A549 (cell line): ENCODE results near the gene OR8G5. TPM values are rescaled to one million over a fixed set of nuclear protein-coding genes. Genes with fewer than 3 reads are reported as not detected.

Source experiments
- ATAC-seq, 2 experiments: fragments of 200-7000 bp in 1 of 2; fragments of >200 bp in 1 of 2; cut with Nextera tagmentation in 1 of 2; cut with Tn5 transposase in 1 of 2; 3 replicates each; pipeline versions ENCODE4 v1.8.0 to v1.9.1; 2018 to 2020; ENCODE audit warnings: mild to moderate bottlenecking in 1 of 2, moderate library complexity in 1 of 2
- CTCF ChIA-PET: fragments of 300-600 bp; sonication (Branson Sonifier 250); formaldehyde crosslinking; extraction: SDS; loops from one replicate; lab custom pipeline; 2021; ENCODE audit warnings: antibody characterized with exemption, inconsistent platforms; lab: Yijun Ruan, JAX
- POLR2A ChIA-PET: fragments of 350-600 bp; formaldehyde crosslinking; extraction: SDS; loops from one replicate; lab custom pipeline; 2021; ENCODE audit warnings: antibody characterized with exemption, inconsistent platforms; lab: Yijun Ruan, JAX
- DNase-seq, 2 experiments: peaks; one replicate each; pipeline versions ENCODE4 v3.0.0 to v3.0.0-alpha.2; 2011 to 2016; ENCODE audit warnings: low read depth in 1 of 2, low spot score in 1 of 2
- FAIRE-seq: peaks from 2 replicates; lab custom pipeline; 2011; peaks lifted over from hg19 to GRCh38; lab: Jason Lieb, UNC
- H3K27ac ChIP-seq, 2 experiments: fragments of >200 bp; sonication (Bioruptor Twin); formaldehyde crosslinking; 3 replicates each; pipeline ENCODE4 v1.5.1; 2016 to 2017
- H3K4me1 ChIP-seq: fragments of >200 bp; sonication (Bioruptor Twin); formaldehyde crosslinking; 3 replicates; pipeline ENCODE4 v1.6.1; 2016
- H3K4me2 ChIP-seq: fragments of >200 bp; sonication (Bioruptor Twin); formaldehyde crosslinking; 3 replicates; pipeline ENCODE4 v1.6.1; 2016
- H3K4me3 ChIP-seq: fragments of >200 bp; sonication (Bioruptor Twin); formaldehyde crosslinking; 3 replicates; pipeline ENCODE4 v1.5.1; 2016
- H3K9me3 ChIP-seq: fragments of >200 bp; sonication (Bioruptor Twin); formaldehyde crosslinking; 3 replicates; pipeline ENCODE4 v1.6.1; 2016
- CHD2 ChIP-seq: fragments of 150-350 bp; IDR thresholded peaks from 2 replicates; pipeline ENCODE4 v1.6.1; 2014; ENCODE audit warnings: low read length; ENCODE audit not compliant: partially characterized antibody
- ESRRA ChIP-seq: fragments of 150-350 bp; IDR thresholded peaks from 2 replicates; pipeline ENCODE4 v1.6.1; 2014; ENCODE audit warnings: mild to moderate bottlenecking, low read length, borderline replicate concordance
- GATA3 ChIP-seq: IDR thresholded peaks from 2 replicates; pipeline ENCODE4 v1.6.1; 2012; ENCODE audit warnings: borderline replicate concordance
- HEYL ChIP-seq: fragments of 250-450 bp; sonication (Bioruptor Pico); IDR thresholded peaks from 2 replicates; pipeline ENCODE4 v1.8.0; 2021; ENCODE audit warnings: mild to moderate bottlenecking, moderate library complexity
- HOXB13 ChIP-seq: fragments of 250-450 bp; sonication (Bioruptor Pico); IDR thresholded peaks from 2 replicates; pipeline ENCODE4 v1.5.0; 2020; ENCODE audit warnings: low read depth, mild to moderate bottlenecking, moderate library complexity
- HOXB5 ChIP-seq: fragments of 250-450 bp; sonication (Bioruptor Pico); IDR thresholded peaks from 2 replicates; pipeline ENCODE4 v1.5.0; 2020; ENCODE audit warnings: mild to moderate bottlenecking, moderate library complexity
- JUNB ChIP-seq: fragments of >200 bp; sonication (Bioruptor Twin); formaldehyde crosslinking; IDR thresholded peaks from 2 replicates; pipeline ENCODE4 v1.6.1; 2016
- KDM5A ChIP-seq: fragments of 200-600 bp; sonication (generic); IDR thresholded peaks from 2 replicates; pipeline ENCODE4 v1.6.1; 2016; ENCODE audit warnings: antibody characterized with exemption, mild to moderate bottlenecking
- MYC ChIP-seq: IDR thresholded peaks from 2 replicates; pipeline ENCODE4 v1.6.1; 2012; ENCODE audit warnings: mild to moderate bottlenecking, inconsistent platforms, low read length, improper control_type of control experiment, borderline replicate concordance
- NFE2L2 ChIP-seq: fragments of 150-350 bp; conservative IDR thresholded peaks from 2 replicates; pipeline ENCODE4 v1.6.1; 2014; ENCODE audit warnings: low read length
- NPAS2 ChIP-seq: fragments of 250-450 bp; sonication (Bioruptor Pico); IDR thresholded peaks from 2 replicates; pipeline ENCODE4 v1.8.0; 2022; ENCODE audit warnings: mild to moderate bottlenecking, moderate library complexity, borderline replicate concordance
- NR3C1 ChIP-seq: fragments of >200 bp; sonication (Bioruptor Twin); formaldehyde crosslinking; IDR thresholded peaks from 3 replicates; pipeline ENCODE4 v1.6.1; 2017
- POLR2A ChIP-seq: IDR thresholded peaks from 2 replicates; pipeline ENCODE4 v1.6.1; 2012; ENCODE audit warnings: mild to moderate bottlenecking, low read length
- RCOR1 ChIP-seq: fragments of 150-350 bp; IDR thresholded peaks from 2 replicates; pipeline ENCODE4 v1.6.1; 2014; ENCODE audit warnings: antibody characterized with exemption, low read length, low read depth
- TFCP2L1 ChIP-seq: fragments of 250-450 bp; sonication (Bioruptor Pico); IDR thresholded peaks from 2 replicates; pipeline ENCODE4 v1.5.0; 2021; ENCODE audit warnings: mild to moderate bottlenecking
- TP53 ChIP-seq: fragments of 250-450 bp; sonication (Bioruptor Pico); IDR thresholded peaks from 2 replicates; pipeline ENCODE4 v1.5.0; 2021; ENCODE audit warnings: mild to moderate bottlenecking, moderate library complexity
- USF2 ChIP-seq: fragments of 450-650 bp; IDR thresholded peaks from 2 replicates; pipeline ENCODE4 v1.6.1; 2014; ENCODE audit warnings: antibody characterized with exemption
- ZFP36 ChIP-seq: fragments of 450-650 bp; IDR thresholded peaks from 2 replicates; pipeline ENCODE4 v1.6.1; 2014; ENCODE audit warnings: borderline replicate concordance; ENCODE audit not compliant: partially characterized antibody
- WGBS: methylation state at CpG from one replicate; pipeline ENCODE4 v1.1.6; 2017; ENCODE audit errors: missing lambda C conversion rate; 5-methylcytosine and 5-hydroxymethylcytosine counted together
- polyA plus RNA-seq, 4 experiments: library from polyadenylated mRNA; depleted of rRNA in 3 of 4; stranded (reverse); fragments of >200 nt; fragmentation: RNase III in 1 of 4; extraction: RNeasy Plus Mini Kit Qiagen cat#74134 plus additional on column Dnase treatment in 1 of 4; gene quantifications; 2 replicates in 3 of 4; 3 replicates in 1 of 4; pipeline ENCODE4 v1.2.3, GENCODE V29; 2011 to 2017
- TF ChIP-seq, protein P1 (sequence below): fragments of 200-600 bp; sonication (generic); IDR thresholded peaks from 2 replicates; pipeline ENCODE4 v1.6.1; 2016; ENCODE audit warnings: antibody characterized with exemption, mild to moderate bottlenecking, moderate library complexity

The OR8G5 gene
- polyA plus RNA-seq, 2 of the 4 experiments (the other 2 are of a cell fraction): not detected

DNA sequence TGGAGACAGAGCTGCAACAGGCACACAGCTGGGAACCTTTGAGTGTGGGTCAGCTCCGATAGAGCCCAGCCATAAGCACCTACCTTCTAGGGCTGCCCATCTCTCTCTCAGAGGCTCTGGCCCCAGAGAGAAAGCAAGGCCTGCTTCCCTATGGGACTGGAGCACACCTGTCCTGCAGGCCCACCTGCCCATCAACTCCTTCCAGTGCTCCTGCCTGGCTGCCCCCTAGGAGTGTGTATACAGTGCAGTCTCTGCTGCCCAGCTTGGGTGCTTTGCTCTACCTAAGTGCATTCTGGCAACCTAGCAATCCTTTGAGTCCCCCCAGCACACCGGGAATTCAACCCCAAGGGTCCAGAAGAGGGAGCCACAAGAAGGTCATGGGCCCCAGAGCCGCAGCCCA lies 21.0 kb downstream of the OR8G5 start:
- Histone ChIP-seq H3K4me1 (no peaks in the 10 kb centered on the region), H3K9me3 (no peaks in the 10 kb centered on the region), H3K4me3 (no peak overlapping the region), H3K27ac (no peak overlapping the region), H3K4me2 (no peak overlapping the region)
- ChIA-PET CTCF (interaction anchor here (1.4 kb wide), 1 partner anchor 205 kb away, joined by 4 read pairs; no protein-coding TSS in a partner anchor), POLR2A (no interaction called here)
- DNase-seq (no peak), FAIRE-seq (no peak), ATAC-seq (no peak)
- TF ChIP-seq JUNB: no peak
- no peak for TF ChIP-seq TFCP2L1 (CRISPR knock-in tag)
- TF ChIP-seq HOXB5 (CRISPR knock-in tag): no peak
- TF ChIP-seq NR3C1: no peak
- no peak for TF ChIP-seq USF2
- 10% methylated on average over 1 of the region's 3 CpGs for WGBS

GRCh38 chr11:124277804-124278203 lies 21.6 kb downstream of the OR8G5 start:
- ATAC-seq: no peak
- no peak for DNase-seq
- Histone ChIP-seq H3K4me1 (no peaks in the 10 kb centered on the region), H3K4me2 (no peak overlapping the region), H3K4me3 (no peak overlapping the region), H3K27ac (no peak overlapping the region), H3K9me3 (no peaks in the 10 kb centered on the region)
- ChIA-PET CTCF (interaction anchor here (1.4 kb wide), 1 partner anchor 206 kb away, joined by 4 read pairs; no protein-coding TSS in a partner anchor), POLR2A (no interaction called here)
- WGBS: 9% methylated on average over 1 of the region's 3 CpGs
- no peak for FAIRE-seq
- TF ChIP-seq CHD2 (no peak), USF2 (no peak), KDM5A (no peak), NPAS2 (CRISPR knock-in tag) (no peak), MYC (no peak), TP53 (CRISPR knock-in tag) (no peak), RCOR1 (no peak), ZFP36 (no peak), HEYL (CRISPR knock-in tag) (no peak), HOXB13 (no peak)
- TF ChIP-seq, protein P1, sequence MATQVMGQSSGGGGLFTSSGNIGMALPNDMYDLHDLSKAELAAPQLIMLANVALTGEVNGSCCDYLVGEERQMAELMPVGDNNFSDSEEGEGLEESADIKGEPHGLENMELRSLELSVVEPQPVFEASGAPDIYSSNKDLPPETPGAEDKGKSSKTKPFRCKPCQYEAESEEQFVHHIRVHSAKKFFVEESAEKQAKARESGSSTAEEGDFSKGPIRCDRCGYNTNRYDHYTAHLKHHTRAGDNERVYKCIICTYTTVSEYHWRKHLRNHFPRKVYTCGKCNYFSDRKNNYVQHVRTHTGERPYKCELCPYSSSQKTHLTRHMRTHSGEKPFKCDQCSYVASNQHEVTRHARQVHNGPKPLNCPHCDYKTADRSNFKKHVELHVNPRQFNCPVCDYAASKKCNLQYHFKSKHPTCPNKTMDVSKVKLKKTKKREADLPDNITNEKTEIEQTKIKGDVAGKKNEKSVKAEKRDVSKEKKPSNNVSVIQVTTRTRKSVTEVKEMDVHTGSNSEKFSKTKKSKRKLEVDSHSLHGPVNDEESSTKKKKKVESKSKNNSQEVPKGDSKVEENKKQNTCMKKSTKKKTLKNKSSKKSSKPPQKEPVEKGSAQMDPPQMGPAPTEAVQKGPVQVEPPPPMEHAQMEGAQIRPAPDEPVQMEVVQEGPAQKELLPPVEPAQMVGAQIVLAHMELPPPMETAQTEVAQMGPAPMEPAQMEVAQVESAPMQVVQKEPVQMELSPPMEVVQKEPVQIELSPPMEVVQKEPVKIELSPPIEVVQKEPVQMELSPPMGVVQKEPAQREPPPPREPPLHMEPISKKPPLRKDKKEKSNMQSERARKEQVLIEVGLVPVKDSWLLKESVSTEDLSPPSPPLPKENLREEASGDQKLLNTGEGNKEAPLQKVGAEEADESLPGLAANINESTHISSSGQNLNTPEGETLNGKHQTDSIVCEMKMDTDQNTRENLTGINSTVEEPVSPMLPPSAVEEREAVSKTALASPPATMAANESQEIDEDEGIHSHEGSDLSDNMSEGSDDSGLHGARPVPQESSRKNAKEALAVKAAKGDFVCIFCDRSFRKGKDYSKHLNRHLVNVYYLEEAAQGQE: no peak

DNA sequence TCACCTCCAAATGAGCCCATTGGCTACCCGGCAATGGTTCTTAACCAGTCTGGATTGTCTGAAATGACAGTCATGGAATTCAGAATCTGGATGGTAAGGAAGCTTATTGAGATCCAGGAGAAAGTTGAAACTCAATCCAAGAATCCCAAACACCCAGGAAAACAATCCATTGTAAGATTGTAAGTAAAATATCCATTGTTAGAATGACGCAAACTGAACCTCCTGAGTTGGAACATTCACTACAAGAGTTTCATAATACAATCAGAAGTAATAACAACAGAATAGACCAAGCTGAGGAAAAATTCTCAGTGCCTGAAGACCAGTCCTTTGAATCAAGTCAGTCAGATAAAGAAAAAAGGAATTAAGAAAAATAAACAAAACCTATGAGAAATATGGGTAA lies 22.1 kb downstream of the OR8G5 start:
- WGBS: 40% methylated on average over 2 of the region's 2 CpGs
- ChIA-PET POLR2A (no interaction called here), CTCF (interaction anchor here (1.4 kb wide), 1 partner anchor 206 kb away, joined by 4 read pairs; no protein-coding TSS in a partner anchor)
- no peak overlapping the region for H3K27ac ChIP-seq
- no peak overlapping the region for H3K4me2 ChIP-seq
- H3K9me3 ChIP-seq: no peaks in the 10 kb centered on the region
- FAIRE-seq (no peak), ATAC-seq (no peak), DNase-seq (no peak)
- H3K4me3 ChIP-seq: no peak overlapping the region
- no peaks in the 10 kb centered on the region for H3K4me1 ChIP-seq
- TF ChIP-seq ESRRA (no peak), NFE2L2 (no peak), POLR2A (no peak), GATA3 (no peak)
